Pulmonary artery endothelial cell (primary cell): ENCODE measurements around the gene ZBTB7B. TPM values are rescaled to one million over a fixed set of nuclear protein-coding genes. Genes with fewer than 3 reads are reported as not detected.
A peak's percentile ranks its signal among the peaks of the same experiment; 100 is the strongest.

Source experiments
- DNase-seq: peaks from one replicate; pipeline ENCODE4 v3.0.0-alpha.2; 2011; ENCODE audit warnings: low read depth, low spot score
- total RNA-seq: library from RNA; depleted of rRNA; stranded (reverse); fragments of >200 nt; gene quantifications from 2 replicates; pipeline ENCODE4 v1.2.3, GENCODE V29; 2014

Gene ZBTB7B
- total RNA-seq, 1 donor from 2014 or later: 11.5 TPM

- DNase-seq: no peak
Observed at GRCh38 chr1:155016231-155016831, 13.7 kb downstream of the ZBTB7B start.

GRCh38 chr1:155017041-155017945, 14.7 kb downstream of the ZBTB7B start:
- DNase-seq: peak; percentile 65

GRCh38 chr1:155017946-155018316, 15.3 kb downstream of the ZBTB7B start:
- DNase-seq: no peak

- DNase-seq: no peak
Observed at GRCh38 chr1:155018617-155019348, 16.2 kb downstream of the ZBTB7B start.

GRCh38 chr1:155019377-155020245, 17.0 kb downstream of the ZBTB7B start:
- no peak for DNase-seq

GRCh38 chr1:155022136-155022926, 19.7 kb downstream of the ZBTB7B start:
- DNase-seq: no peak

- DNase-seq: no peak
Observed at GRCh38 chr1:155022927-155023236, 20.3 kb downstream of the ZBTB7B start.

- no peak for DNase-seq
Observed at GRCh38 chr1:155023627-155024026, 21.0 kb downstream of the ZBTB7B start.

GRCh38 chr1:155024315-155024714, 21.7 kb downstream of the ZBTB7B start:
- DNase-seq: no peak

- no peak for DNase-seq
Observed at GRCh38 chr1:155026154-155026553, 23.6 kb downstream of the ZBTB7B start.

- DNase-seq: no peak
Observed at GRCh38 chr1:155026588-155026987, 24.0 kb downstream of the ZBTB7B start.

- DNase-seq: no peak
Observed at GRCh38 chr1:155029513-155030242, 27.1 kb downstream of the ZBTB7B start.

GRCh38 chr1:155030243-155030795, 27.7 kb downstream of the ZBTB7B start:
- DNase-seq: no peak

GRCh38 chr1:155030899-155031298, 28.3 kb downstream of the ZBTB7B start:
- no peak for DNase-seq

GRCh38 chr1:155032886-155033285, 30.3 kb downstream of the ZBTB7B start:
- DNase-seq: no peak

- no peak for DNase-seq
Observed at GRCh38 chr1:155033524-155033923, 30.9 kb downstream of the ZBTB7B start, which contains the start of the genes DCST1 and DCST2. TSS of gene DCST1 (plus strand) at chr1:155033824. CDS start at chr1:155034037, 213 bp downstream. TSS of gene DCST2 (minus strand) at chr1:155033781. CDS start at chr1:155033701, 80 bp downstream.

GRCh38 chr1:155034318-155035208, 32.0 kb downstream of the ZBTB7B start:
- no peak for DNase-seq

GRCh38 chr1:155035936-155036335, 33.3 kb downstream of the ZBTB7B start:
- no peak for DNase-seq
